Measurements from ENCODE around the gene CCL23.
"Not testable (repeated sequence)": the region's sequence is repeated elsewhere in the genome, so short reads cannot be mapped to it uniquely, and the experiment has no call there.

The CCL23 gene, protein sequence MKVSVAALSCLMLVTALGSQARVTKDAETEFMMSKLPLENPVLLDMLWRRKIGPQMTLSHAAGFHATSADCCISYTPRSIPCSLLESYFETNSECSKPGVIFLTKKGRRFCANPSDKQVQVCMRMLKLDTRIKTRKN

DNA sequence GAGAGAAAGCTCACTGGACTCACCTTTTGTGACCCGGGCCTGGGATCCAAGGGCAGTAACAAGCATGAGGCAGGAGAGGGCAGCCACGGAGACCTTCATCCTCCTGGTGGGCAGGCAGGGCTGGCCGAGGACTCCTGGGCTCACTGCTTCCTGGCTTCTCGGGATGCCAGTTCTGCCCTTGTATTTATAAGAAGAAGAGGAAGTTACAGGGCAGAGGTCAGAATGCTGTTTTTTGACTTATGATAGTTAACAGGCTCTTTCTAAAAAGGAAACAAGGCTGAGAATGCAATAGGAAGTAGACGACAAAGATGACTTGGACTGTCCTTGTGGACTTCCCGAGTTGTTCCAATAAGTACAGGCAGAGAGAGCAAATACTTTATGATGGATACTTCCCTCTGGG, at the start of gene CCL23:
Gene CCL23, minus strand, starts transcription at position 174 of the 400 bp plus-strand sequence. Its CDS starts 75 bp downstream, at position 99.
- no peak for DNase-seq

DNA sequence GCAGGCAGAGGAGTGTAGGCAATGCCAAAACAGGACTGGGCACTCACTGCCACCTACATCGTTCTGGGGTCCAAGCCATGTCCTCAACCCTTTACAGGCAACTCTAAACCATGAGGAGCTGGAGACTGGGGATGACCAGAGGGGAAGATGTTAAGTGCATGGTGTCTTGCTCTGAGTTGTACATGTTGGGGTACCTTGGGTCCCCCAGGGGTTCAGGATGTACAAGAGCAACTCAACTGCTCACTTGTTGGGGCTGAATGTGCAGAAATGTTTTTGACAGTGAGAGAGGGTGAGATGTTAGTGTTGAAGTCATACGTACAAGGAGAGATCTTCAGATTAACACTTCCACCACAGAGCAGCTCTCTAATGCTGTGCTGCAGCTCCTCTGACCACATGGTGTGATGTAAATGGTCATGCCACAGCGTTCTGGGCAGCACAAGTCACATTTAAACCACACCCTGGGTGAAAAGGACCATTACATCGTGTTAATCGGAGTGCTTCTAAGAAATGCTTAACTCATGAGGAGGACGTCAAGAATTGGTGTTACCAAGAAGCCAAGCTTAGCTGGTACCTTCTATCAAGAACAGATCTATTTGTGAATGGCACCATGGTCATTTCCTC, 48.7 kb upstream of the CCL23 start:
- DNase-seq = no peak

DNA sequence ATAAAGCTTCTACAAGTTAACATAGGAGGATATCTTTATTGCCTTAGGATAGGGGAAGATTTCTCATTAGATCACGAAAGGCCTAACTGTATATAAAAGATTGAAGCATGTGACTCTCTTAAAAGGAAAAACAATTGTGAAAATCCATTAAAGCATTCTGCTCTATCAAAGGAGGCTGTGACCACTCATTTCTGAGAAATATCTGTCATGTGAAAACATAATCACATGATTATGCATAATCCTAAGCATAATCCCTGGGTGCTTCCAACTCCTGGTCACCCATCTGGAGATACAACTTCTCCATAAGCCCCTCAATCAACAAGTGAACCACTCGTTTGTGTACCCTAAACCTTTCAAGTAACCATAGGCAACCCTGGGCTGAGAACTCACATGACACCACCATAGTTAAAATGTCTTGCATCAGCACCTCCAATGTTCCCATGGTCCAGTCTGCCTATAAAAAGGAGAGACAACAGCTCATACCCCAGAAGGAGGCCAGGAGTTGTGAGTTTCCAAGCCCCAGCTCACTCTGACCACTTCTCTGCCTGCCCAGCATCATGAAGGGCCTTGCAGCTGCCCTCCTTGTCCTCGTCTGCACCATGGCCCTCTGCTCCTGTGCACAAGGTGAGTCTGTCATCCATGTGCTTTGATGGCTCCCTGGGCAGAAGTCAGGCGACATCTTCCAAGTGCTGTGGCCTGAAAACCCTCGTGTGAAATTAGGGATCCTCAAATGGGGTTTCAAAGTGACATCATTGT, 46.2 kb upstream of the CCL23 start, which contains the start of gene CCL18:
Gene CCL18, plus strand, starts transcription at position 487 of the 756 bp plus-strand sequence. Its CDS starts 71 bp downstream, at position 558.
- no peak for DNase-seq

DNA sequence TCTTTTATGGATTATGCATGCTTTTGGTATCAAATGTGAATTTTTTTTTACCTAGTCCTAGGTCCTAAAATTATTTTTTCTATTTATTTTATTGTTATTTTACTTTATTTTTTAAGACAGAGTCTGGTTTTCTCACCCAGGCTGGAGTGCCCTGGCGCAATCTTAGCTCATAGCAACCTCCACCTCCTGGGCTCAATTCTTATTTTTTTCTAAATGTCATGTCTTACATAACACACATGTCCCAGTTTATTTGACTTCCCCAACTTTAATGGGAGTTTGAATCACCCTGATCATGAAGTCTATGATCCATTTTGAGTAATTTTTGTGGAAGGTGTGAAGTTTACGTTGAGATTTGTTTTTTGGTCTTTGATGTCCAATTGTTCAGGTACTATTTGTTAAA, 43.0 kb upstream of the CCL23 start:
- DNase-seq = no peak

DNA sequence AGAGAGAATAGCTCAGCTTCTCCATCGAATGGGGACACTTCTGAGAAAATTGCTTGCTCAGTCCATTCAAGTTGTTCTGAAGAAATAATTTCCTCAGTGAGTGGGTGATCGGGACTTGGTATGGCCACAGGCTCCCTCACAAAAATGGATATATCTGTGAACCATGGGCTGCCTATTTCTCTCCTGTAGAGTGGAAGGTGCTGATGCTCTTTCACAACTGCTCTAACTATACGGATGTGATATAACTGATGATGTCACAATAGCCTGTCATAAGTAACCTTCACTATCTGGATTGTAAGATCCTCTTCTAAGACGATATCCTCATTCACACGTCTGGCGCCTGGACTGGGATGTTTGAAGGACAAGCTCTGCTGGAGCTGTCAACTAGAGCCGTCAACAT, 41.6 kb upstream of the CCL23 start:
- no peak for DNase-seq

DNA sequence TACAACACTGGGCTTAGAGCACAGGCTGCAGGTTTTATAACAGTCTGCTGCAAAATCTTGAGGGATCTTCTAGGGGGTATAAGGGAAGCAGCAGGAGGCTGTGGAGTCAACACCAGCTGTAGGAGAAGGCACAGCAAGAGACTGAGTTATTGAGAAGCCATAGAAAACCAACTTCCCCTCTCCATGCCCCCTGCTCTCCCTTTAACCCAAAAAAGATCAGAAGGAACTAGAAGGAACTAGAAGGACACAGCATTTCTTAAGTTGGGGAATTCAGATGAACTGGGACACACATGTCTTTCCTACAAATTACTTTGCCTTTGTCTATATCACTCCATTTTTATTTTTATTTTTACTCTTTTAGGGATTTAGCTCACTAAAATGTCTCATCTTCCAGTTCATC, 40.1 kb upstream of the CCL23 start:
- DNase-seq = no peak

DNA sequence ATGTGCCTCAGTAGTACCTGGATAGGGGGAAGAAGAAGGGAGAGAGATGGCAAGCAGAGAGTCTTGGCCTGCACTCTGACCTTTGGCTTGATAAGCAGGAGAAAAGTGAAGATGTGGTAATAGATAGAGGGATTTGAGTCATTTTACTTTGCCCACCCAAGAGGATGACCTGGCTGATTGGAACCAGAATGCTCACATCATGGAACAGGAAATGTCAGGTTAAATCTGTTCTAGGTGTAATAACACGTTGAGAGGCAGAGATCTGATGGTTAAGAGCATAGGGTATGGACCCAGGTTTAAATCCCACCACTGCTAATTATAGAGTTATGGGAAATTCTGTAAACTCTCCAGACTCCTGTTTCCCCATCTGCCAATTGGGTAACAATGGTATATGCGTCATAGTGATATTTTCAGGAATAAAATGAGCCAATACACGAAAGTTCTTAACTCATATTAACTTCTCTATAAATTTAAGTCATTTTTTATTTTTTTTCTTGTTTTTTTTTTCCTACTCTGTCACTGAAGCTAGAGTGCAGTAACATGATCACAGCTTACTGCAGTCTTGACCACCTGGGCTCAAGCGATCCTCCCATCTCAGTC, 38.2 kb upstream of the CCL23 start:
- no peak for DNase-seq

DNA sequence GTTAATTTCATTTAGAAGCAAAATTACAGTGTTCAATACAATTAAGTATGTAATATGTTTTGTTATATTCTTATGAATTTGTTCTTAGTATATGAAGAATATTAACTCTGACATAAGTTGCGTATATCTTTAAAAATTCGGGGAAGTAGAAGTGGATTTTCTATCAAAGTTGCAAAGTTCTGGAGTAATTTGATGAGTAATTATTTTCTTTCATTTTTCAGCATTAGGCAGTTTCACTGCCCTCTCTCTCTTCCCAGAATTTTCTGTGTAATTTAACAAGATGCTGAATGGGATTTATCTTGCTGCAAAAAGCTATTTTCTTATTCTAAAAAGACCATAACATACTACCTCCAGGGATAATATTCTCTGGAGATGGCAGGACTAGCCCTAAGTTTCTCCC, 37.4 kb upstream of the CCL23 start:
- DNase-seq = no peak

DNA sequence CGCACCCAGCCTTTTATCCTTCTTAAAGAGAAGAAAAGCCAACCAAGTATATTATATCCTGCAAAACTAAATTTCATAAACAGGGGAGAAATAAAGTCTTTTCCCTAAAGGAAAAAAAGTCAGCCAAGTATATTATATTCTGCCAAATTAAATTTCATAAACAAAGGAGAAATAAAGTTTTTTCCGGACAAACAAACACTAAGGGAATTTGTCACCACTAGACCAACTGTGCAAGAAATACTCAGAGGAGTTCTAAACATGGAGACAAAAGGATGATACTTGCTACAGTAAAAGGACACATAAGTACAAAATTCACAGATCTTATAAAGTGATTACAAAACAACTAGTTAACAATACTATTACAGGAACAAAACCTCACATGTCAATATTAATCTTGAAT, 31.9 kb upstream of the CCL23 start:
- no peak for DNase-seq

DNA sequence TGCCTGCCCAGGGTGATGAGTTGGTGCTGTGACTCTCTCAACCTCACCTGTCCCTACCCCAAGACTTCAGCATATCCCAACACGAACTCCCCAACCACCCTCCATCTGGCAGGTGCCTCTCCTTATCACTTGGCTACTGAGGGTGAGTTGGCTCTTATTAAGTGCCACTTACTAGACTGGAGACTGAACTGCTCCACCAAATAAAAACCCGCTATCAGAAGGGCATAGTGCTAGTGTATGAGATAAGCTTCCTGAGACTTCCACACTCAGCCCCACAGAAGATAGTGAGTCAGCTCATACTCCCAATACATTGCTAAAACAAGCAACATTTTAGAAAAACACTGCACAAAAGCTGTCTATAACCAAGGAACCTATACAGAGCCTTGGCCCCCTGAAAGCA, 30.3 kb upstream of the CCL23 start:
- no peak for DNase-seq

DNA sequence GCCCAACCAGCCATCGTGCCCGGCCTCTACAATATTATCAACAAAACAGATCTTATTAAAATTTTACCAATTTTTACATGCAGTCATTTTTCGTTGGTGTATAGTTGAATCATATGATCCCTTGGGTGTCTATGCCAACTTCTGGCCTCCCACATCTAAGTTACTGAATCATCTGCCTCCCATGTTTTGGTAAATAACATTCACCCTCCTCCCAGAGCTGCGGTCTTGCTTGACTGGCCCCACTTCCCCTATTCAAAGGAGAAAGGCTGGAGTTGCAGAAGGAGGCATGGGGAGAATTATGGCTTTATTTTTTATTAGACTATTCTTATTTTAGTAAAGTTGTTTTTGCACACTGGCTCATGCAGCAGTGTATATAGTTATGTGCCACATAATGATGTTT, 18.5 kb upstream of the CCL23 start:
- no peak for DNase-seq

DNA sequence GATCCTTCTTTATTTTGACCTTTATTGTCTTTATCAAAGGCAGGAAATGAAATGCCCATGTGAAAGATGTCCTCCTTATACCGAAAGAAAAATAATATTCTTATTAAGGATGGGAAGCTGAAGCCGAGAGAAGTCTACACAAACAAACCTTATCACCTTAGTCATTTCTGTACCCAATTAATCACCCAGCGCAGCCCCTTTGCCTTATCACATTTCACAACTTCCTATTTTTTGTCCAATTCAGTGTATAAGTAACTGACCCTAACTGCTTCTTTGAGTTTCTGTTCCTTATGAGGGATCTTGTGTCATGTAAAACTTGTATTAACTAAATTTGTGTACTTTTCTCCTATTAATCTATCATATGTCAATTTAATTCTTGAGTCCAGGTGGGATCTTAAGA, 16.4 kb upstream of the CCL23 start:
- no peak for DNase-seq

DNA sequence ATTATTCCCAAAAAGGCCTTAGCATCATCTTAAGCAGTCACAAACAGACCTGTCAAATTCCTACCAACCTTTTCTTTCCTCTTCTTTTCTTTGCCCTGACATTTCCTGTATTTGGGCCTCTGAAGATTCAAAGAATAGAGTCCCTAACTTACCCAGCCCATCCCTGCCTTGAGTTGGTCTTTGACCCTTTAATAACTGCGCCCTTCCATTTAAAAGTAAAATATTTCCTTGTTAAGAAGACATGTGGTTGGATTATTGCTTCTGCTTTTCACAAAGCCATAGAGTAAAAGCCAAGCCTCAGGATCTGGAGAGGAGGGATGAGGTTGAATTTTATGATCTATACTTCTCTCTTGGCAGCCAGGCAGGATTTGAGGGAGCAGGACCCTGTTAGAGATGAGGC, 13.2 kb upstream of the CCL23 start:
- no peak for DNase-seq

DNA sequence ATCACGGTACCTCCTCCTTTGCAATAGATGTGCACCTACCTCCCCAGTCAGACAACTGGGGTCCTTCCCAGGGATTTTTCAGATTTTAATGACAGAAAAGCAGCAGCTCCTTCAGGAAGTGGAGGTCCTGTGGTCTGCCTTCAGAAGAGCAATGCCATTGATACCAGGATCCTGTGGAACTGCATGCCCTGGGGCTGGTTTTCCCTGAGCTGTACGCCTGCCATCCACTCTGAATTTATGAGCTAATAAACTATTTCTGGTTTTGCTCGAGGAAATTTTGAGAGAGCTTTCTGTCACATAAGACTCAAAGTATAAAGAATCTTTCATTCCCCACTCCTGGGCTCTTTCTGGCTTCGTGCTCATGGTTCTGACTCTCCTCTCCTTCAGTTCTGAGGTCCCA, 10.0 kb upstream of the CCL23 start:
- DNase-seq = no peak

DNA sequence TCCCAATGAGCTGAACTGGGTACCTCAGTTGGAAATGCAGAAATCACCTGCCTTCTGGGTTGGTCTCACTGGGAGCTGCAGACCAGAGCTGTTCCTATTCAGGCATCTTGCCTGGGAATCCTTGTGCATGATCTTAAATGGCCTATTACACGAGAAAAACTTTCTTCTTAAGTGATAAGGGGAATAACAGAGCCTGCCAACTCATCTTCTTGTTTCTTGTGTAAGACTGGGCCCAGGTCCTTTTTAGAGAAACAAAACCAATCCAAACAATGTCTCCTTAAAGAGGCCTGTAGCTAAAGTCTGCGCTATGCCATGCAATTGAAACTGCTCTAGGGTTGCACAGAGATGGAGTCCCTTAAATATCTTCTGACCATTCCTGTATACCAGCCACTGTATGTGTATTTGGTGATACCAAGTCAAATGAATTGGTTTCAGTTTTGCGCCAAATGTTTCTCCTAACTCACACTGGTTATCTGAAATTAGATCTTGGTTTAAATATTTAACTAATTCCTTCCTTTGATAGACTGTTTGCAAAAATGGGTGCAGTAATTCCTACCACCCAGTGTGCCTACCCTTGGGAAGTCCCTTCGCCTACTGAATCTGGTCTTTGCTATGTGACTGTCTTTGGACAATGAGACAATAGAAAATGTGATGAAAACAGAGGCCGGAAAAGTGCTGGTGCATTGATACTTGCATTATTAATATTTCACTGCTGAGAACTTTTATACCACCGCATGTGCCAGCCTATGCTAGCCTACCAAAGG, 6.5 kb upstream of the CCL23 start:
- DNase-seq = no peak

DNA sequence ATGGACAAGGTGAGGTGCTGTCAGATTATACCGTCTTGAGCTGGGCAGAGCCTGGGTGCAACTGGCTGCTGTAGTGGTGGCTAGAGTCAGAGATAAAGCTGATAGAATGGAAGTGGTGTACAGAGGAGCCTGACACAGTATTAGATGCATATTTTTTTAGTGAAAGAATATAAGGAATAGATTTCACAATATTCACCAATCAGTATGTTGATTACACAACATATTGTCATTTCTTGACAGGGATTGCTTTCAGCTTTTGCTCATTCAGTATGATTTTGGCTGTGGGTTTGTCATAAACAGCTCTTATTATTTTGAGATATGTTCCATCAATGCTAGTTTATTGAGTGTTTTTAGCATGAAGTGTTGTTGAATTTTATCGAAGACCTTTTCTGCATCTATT, 1.7 kb upstream of the CCL23 start:
- DNase-seq = no peak

DNA sequence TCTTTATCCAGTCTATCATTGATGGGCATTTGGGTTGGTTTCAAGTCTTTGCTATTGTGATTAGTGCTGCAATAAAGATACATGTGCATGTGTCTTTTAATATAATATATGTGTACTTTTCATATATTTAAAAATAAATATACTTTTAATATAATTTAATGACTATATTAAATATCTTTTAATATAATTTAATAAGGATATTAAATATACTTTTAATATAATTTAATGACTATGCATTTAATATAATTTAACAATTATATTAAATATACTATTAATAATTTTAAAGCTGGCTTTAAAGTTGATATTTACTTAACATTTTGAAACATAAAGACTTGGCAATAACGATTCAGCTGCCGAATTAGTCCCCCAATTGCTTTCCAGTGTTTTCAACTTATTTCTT, 1.2 kb downstream of the CCL23 start:
- no peak for DNase-seq

DNA sequence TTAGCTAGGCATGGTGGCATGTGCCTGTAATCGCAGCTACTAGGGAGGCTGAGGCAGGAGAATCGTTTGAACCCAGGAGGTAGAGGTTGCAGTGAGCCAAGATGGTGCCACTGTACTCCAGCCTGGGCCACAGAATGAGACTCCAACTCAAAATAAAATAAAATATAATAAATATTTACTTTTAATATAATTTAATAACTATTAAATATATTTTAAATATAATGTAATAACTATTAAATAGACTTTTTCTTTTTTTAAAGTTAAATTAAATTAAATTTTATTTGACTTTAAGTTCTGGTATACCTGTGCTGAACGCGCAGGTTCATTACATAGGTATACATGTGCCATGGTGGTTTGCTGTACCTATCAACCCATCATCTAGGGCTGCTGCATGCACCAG, 1.9 kb downstream of the CCL23 start:
- DNase-seq = not testable (repeated sequence)

DNA sequence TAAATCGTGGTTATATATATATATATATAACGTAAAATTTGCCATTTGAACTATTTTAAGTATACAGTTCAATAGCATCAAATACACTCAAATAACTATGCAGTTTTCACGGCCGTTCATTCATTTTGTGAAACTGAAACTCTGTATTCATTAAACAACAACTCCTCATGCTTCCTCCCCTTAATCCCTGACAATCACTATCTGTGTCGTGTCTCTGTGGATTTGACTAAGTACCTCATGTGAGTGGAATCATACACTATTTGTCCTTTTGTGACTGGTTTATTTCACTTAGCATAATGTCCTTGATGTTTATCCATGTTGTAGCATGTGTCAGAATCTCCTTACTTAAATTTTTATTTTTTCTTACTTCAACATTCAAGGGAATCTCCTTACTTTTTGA, 2.8 kb downstream of the CCL23 start:
- DNase-seq = no peak

DNA sequence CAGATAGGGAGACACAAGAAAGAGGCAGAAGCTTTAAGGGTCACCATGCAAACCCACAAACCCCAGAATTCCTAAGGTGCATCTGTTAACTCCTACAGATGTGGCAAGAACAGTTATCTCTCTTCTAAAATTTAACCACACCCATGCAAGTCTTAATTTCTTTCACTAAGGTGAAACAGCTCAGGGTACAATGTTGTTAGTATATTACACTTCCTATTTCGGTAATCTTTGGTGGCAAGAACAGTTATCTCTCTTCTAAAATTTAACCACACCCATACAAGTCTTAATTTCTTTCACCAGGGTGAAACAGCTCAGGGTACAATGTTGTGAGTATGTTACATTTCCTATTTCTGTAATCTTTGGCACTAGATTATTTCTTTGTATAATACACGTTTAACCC, 6.6 kb downstream of the CCL23 start:
- DNase-seq = no peak

DNA sequence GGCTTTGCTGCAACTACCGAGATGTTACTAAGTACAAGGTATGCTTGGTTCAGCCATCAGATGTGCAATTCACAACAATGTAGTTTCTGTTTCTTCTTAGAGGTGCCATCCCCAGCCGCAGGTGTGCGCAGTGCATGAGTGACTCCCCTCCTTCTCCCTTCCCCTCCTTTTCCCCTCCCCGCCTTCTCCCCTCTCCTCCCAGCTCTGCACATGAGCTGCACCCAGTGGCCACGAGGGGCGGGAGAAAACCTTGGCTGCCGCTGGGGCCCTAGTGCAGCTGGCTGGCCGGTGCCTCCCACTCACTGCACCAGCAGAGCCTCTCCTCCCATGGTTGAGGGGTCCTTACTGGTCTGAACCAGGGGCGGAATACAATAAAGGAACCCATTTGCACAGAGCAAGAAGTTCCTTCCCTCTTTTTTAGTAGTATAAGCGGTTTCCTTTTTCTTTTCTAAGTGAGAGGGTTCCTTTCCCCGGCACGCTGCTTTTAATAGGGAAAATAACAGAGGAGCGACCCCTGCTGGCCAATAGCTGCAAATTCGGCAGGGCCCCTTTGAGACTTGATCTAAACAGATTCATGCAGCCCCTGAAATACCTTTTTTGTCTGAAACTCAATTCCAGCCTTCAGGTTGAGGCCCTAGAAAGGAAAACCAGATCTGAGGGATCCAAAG, 8.6 kb downstream of the CCL23 start:
- no peak for DNase-seq
